ENCODE data around the gene CD40LG.

Gene CD40LG

DNA sequence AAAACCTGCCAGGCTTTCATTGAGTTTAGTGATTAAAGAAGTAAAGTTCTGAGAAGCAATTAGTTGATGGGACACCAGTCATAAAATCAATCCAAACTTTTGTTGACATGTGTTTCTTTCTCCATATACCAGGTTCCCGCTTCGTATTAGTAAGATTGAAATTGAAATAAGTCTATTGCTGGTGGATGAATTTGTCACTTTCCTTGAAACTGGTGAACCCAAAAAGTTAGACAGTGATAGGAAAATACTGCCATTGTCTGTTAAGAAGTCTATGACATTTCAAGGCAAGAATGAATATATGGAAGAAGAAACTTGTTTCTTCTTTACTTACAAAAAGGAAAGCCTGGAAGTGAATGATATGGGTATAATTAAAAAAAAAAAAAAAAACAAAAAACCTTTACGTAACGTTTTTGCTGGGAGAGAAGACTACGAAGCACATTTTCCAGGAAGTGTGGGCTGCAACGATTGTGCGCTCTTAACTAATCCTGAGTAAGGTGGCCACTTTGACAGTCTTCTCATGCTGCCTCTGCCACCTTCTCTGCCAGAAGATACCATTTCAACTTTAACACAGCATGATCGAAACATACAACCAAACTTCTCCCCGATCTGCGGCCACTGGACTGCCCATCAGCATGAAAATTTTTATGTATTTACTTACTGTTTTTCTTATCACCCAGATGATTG lies at the start of gene CD40LG:
Gene CD40LG (plus strand): TSS at position 482 of the 684 bp plus-strand sequence. CDS start 91 bp downstream, at position 573.
- DNase-seq = peak; percentile 42 to 58

DNA sequence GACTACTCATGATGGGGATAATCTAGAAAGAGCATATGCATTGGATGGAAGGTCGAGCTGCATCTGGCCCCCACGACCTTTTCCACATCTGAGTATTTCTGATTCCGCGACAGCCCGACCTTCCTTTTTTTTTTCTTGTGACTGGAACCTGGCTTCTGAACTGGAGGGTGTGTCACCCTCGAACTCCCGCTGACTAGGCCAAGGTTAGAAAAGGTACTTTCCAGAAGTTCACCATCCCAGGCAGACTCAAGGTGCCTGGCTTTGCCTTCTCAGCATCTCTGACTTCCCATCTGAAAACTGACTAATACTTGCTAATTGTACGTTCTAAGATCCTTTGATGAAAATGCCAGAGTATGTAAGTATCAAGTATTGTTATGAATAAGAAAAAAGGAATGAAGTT lies 49.3 kb upstream of the CD40LG start:
- DNase-seq = peak; percentile 19 to 38

DNA sequence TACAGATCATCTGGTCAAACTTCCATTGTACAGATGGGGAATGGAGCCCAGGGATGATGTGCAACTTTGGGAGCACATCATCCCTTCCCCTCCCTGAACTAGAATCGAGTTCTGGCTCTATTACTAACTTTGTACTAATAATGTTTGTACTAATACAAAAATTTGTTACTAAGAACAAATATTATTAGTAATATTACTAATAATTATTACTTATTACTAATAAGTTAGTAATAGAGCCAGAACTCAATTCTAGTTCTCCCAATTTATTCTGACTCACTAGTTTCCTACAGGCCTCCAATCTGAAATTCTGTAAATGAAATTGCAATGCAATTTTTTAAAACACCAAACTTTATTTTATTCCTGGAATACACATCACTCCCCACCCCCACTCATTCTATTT lies 47.9 kb upstream of the CD40LG start:
- no peak for DNase-seq

DNA sequence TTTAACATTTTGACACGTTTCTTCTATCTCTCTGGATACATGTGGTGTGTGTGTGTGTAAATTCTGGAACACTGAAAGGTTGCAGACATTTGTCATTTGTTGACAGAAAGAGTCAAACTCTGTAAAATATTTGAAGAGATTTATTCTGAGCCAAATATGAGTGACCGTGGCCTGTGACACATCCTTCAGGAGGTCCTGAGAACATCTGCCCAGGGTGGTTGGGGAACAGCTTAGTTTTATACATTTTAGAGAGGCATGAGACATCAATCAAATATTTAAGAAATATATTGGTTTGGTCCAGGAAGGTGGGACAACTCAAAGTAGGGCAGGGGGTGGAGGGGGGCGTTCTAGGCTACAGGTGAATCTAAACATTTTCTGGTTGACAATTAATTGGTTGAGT lies 40.7 kb upstream of the CD40LG start:
- no peak for DNase-seq

DNA sequence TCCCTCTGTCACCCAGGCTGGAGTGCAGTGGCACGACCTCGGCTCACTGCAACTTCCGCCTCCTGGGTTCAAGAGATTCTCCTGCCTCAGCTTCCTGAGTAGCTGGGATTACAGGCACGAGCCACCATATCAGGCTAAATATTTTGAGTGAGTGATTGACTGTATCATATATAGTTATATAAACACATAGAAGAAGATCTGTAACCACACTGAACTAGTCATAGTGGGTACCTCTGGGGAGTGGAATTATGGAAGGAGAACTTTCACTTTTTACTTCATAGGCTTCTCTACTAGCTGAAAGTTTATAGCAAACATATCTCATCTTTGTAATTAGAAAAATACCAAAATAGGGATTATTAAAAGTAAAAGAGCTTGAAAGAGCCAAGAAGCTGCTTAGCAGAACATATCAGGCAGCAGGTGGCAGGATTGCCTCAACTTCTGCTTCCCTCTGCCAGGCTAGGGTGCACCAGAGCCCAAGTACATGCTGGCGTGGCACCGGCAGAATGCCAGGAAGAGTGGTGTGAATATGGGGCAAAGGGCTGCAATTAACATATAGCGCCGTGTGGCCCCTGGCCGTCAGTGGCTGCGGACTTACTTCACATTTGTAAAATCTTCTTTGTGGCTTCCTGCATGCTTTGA lies 39.5 kb upstream of the CD40LG start:
- DNase-seq = peak; percentile 59 to 66

DNA sequence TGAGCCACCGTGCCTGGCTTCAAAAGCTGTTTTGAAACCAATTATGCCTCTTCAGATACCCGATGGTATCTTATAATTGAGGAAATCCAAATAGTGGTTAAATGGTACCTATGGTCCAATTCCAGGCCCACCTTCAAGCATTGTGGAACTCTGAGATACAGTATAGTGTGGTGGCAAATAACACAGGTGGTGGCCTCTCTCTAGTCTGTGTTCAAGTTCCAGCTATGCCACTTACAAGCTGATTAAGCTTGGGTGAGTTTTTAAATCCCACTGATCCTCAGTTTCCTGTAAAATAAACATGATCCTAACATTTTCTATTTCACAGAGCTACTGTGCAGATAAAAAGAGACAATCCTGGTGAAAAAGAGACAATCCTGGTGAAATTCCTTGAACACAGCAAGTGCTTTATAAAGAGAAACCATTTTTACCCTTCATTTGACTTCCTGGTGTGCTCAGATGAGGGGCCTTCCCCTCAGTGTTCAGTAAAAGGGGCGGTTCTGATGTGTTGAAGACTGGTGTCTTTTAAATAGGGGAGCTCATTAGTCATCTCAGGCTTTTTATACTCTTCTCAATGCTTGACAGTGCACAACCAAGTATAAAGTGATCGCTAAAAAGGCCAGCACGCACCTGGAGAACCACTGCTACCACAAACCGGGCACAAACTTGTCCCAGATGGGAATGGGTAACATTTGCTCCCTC lies 30.8 kb upstream of the CD40LG start:
- peak; percentile 28 to 40 for DNase-seq

DNA sequence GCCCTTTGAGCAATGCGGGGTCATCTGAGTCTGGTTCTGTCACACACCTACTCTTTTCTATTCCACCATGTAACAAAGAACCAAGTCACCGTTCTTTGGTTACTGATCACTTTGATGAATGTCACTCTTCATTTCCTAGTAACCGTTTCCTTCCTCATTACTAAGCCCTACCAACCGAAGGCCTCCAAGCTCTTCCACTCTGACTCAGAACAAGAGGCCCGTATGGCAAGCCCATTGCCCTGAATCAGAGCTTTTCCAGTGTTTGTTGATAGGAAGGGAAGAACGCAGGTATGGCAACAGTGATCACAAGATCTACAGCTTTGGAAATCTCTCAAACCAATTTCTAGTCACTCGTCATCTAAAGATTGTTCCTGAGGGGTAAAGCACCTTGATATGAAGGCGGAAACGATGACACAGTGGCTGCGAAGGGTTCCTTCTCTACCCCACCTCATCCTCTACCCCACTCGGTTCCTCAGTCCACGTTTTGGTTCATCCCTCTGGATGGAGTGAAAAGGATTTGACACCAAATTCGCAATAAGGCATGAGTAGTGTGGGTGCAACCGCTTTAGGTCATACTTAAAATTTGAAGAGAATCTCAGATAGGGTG lies 28.0 kb upstream of the CD40LG start:
- DNase-seq = peak; percentile 45 to 53

DNA sequence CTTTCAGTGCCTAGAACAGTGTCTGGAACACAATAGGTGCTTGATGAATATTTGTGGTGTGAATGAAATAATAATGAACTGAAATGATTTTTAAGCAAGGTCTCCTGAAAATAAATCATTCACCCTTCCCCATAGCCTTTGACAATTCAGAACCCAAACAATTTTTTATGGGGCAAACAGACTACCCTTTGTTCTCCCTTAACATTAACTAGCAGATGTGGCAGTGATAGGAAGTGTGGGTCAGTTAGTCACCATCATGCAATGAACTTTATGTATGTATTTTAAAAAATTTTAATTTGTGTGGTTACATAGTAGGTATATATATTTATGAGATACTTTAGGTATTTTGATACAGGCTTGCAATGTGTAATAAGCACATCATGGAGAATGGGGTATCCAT lies 27.2 kb upstream of the CD40LG start:
- DNase-seq = no peak

DNA sequence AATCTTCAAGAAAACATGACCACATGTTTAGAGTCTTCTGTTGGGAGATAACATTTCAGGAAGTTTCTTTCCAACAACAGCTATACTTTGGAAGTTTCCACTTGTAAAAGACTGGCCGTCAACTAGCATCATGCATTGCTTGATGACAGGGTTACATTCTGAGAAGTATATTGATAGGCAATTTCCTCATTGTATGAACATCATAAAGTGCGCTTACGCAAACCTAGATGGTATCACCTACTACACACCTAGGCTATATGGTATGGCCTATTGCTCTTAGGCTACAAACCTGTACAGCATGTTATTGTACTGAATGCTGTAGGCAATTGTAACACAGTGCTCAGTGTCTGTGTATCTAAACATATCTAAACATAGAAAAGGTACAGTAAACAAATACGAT lies 25.4 kb upstream of the CD40LG start:
- DNase-seq = no peak

DNA sequence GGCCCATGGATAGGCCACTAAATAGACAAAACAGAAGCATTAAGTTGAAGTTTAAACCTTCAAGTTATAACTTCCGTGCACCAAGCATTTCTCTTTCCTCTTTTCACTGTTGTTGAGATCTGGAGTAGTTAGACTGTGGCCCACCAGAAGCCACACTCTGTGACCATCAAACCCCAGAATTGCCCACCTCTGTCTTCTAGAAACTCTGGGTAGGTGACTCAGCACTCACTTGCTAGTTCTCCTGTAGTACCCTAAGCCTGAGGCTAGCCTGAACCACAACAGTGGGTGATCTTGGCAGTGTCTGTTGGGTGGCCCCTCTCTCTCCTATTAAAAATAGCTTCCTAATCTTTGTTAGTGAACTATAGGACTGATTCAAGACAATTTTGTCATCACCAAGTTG lies 24.6 kb upstream of the CD40LG start:
- no peak for DNase-seq

DNA sequence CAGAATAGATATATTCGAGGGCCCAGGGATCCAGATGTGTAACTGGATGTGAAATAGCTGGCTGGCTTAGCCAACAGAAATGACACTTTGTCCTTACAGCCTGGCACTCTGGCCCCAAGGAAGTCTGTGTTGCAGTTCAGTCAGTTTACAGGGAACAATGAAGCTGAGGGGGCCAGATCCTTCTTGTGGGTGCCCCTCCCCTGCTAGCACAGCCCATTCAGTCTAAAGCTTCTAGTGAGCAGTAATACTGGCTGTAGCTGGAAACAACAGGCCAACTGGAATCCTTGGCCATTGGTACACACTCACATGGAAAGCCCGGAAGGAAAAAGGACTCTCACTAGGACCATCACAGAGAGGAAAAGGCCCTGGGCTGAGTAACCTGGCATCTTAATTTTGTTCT lies 22.7 kb upstream of the CD40LG start:
- no peak for DNase-seq

DNA sequence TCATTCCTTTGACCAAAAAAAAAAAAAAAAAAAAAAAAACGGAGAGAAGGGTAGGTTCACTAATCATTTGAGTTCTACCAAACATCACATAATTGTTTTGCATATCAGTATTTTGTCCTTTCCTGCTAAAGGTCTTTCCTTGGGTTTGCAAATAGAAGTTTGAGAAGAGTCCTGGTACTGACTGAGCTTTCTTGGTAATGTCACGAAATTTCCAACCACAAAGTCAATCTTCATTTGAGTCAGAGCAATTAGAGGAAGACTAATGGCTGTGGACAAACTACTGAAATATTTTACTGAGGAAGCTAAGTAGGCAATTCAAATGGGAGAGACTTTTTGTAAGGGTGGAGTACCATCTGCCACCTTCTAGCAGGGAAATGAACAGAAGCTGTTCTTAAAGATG lies 21.7 kb upstream of the CD40LG start:
- no peak for DNase-seq

DNA sequence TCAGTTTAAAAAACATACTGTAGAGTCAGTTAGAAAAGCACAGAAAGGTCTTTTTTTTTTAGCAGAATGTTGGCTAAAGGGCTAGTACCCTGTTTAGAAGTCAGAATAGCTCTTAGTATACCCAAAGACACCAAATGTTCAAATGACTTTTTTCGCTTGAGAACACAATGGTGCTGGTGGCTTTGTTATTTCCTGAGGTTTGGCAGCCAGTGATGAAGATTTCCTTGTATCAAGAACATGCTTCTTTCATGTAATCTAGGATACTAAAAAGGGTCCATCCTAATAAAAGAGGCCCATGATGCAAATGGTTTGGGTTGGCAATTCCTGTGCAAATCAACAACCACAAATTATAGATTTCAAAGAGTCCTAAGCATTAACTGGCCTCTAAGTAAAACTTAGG lies 21.1 kb upstream of the CD40LG start:
- DNase-seq = no peak

DNA sequence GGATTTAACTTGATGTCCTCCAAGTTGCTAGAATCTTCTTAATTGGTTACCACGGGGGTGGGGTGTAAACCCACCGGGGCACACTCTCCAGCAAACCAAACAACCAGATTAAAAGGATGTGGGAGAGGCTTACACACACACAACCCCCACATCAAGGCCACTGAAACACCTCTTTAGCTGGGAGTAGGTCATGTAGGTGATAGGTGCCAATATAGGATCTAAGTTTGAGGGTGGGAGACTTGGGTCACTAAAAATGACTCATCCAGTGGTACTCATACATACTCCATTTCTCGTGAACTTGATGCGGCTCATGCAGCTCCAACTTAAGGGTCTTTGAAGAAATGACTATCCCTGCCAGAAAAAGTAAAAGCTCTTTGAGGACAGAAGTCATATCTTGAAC lies 20.5 kb upstream of the CD40LG start:
- DNase-seq = peak in 1 of 2 donors; percentile 38

DNA sequence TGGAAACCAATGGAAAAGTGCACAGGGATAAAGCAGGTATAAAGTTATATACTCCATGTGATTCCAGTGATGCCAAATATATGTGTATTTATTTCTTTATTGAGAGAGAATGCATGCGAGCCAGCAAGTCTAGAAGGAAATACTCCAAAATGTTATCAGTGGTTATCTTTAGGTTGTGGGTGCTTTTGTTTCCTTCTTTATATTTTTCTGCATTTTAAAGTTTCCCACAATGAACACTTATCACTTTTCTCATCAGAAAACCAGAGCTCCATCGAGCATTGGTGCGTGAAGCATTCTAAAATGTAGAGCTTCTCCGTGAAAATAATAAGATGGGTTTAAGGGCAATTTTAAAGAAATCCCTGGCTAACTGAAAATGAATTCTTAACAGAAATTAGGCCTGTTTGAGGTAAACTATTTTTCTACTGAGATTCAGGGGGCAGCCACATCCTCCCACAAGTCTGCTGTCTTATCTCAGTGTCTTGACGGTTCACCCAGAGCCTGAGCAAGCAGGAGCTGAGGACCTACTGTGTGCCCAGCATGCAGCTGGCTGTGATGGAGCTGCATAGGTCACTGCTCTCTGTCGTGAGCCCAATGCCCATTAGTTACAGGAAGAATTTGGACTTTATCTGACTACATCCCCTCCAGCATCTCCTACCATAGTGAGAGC lies 18.7 kb upstream of the CD40LG start:
- DNase-seq = no peak

DNA sequence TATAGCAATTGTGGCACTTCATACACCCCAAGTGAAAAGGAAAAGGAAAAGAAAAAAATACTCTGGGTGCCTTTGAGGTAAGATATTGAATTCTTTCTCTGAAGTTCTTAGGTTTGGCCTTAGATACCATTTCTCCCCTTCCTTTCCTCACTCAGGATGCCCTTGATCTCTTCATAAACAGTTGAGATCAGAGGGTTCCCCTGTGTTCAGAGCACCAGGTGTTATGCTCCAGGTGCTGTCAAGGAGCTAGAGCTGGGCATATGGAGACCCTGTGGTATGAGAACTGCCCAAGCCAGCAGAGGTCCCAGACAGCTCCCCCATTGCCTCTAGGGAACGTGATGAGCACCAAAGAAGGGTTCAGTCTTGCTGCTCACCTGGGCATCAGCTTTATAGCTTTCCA lies 17.1 kb upstream of the CD40LG start:
- DNase-seq = no peak

DNA sequence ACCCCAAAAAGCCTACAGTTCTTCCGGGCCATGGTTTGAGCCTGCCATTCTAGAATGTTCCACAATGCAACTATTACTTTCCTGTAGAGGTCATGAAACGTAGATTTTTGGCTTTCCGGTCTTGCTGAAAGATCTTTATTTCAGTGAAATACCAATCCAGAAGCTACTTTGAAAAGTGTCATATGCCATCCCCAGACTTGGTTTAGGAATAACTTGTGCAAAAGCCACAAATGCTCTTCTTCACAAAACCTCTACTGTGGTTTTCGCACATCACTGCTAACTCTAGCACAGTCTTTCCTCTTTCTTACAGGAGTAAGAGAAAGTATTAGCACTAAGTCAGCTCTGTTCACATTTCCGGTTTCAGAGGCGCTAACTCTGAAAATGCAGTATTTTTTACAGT lies 12.7 kb upstream of the CD40LG start:
- DNase-seq = no peak

DNA sequence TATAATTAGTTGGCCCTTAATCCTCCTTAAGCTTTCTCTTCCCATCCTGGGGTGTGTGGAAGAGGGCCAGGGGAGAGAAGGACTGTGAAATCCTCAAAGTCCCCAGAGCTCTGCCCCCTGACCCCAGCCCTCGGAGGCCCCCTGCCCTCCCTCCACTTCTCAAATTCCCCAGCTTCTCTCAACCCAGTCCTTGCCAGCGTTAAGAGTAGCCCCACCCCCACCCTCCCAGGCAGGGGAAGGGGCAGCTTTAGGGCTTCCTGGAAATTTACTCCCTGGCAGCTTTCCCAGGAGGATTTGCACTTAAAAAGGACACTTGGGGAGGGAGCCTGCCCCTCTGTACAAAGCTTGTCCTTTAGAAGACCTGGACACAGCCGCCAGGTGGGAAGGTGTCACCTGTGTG lies 11.8 kb upstream of the CD40LG start:
- DNase-seq = no peak

DNA sequence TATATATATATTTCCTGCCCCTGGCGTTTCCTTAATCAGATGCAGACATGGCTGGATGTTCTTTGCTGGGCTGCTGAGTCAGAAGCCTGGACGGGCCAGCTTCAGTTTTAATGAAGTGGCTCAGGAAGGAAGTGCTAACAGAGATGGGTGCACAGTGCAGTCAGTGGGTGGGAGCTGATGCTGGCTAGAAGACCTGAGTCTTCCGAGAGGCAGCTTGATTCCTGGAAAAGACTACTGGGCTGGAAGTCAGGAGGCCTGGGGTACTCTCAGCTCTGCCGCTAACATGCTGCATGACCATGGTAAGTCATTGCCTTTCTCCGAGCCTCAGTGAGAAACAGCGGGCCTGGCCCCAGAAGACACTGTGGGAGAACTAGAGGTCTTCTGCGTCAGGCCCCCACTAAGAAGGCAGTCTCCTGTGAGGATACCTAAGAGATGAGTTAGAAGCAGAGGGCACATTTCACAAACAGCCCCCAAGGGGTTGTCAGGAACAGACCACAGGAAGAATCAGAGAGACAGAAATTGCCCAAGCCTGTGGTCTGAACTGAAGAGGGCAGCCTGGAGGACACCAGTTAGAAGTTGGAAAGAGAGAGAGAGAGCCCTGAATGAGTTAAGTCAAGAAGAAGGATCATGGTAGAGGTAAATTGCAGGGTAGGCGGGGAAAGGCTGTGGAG lies 8.3 kb upstream of the CD40LG start:
- peak in 1 of 2 donors; percentile 41 for DNase-seq

DNA sequence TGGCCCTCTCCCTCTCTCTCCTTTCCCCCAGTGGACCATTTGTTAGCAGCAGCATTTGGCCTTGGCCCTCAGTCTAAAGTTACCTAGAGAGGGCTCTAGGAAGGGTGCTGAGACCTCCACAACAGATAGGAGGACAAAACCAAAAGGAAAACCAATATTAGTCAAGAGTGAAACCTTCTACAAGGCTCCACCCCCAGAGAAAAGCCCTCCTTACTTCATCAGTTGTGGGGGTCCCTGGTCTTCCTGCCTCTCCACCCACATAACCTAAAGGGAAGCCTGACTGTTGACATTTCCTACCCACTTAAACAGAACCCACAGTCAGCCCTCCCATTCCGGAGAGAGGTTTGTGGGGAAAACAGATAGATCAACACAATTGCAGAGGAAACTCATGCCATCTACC lies 4.7 kb upstream of the CD40LG start:
- no peak for DNase-seq

DNA sequence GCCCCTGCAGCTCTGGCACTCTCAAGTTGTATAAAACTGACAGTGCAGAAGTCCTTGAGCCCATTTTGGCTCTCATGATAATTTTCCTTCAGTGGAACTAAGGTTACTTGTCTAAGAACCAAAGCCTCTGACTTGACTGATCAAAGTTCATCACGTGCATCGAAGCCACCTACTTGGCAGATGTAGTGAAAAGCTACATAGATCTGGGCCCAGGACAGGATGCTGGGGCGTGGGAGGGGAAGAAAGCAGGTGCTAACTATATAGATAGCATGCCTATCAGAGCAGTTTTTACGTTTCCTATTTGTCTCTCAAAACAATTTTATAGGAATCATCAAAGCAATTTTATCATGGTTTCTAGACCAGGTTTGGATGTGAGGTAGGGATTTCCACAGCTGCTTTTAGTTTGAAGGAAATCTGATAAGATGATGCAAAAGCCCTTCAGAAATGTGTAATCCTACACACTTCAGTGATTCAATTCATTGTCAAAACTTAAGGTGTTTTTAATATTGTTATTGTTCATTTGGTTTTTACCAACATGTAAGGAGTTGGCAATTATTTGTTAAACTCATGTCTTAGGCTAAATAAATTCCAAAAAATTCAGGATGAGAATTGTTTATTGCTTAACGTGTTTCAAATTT lies 1.2 kb upstream of the CD40LG start:
- DNase-seq = peak; percentile 60 to 68

DNA sequence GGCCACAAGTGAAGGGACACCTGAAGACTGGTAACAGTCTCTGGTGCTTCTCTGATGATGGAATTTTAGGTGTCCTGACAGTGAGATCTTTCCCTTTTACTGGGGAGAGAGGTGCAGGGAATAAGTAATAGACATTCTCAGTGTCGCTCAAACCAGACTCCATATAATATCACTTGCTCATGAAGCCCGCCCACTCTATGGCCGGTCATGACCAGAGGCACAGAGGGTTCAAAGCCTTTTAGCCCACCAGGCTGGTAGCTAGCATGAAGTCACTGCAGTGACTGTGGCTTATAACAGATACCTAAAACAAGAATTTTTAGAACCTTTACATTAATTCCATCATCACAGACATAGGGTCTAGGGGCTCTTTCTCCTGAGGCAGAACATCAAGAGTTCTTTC lies 2.9 kb downstream of the CD40LG start:
- no peak for DNase-seq
